Activated T-helper 1 cell treated with Interleukin-2 at 50 U/mL for 16 hours (primary cell): ENCODE data around the gene NBEAL1.
"Not testable (repeated sequence)": the region's sequence is repeated elsewhere in the genome, so short reads cannot be mapped to it uniquely, and the experiment has no call there.

ENCODE experiments used
- DNase-seq: peaks from one replicate; pipeline ENCODE4 v3.0.0-alpha.2; 2020; ENCODE audit warnings: low read depth

The NBEAL1 gene

DNA sequence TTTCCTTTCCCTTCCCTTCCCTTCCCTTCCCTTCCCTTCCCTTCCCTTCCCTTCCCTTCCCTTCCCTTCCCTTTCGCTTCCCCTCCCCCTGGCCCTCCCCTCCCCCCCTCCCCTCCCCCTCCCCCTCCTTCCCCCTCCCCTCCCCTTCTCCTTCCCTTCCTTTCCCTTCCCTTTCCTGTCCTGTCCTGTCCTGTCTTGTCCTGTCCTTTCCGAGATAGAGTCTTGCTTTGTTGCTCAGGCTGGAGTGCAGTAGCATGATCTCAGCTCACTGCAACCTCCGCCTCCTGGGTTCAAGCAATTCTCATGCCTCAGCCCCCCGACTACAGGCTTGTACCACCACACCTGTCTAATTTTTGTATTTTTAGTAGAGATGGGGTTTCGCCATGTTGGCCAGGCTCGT, 24.5 kb downstream of the NBEAL1 start:
- not testable (repeated sequence) for DNase-seq

DNA sequence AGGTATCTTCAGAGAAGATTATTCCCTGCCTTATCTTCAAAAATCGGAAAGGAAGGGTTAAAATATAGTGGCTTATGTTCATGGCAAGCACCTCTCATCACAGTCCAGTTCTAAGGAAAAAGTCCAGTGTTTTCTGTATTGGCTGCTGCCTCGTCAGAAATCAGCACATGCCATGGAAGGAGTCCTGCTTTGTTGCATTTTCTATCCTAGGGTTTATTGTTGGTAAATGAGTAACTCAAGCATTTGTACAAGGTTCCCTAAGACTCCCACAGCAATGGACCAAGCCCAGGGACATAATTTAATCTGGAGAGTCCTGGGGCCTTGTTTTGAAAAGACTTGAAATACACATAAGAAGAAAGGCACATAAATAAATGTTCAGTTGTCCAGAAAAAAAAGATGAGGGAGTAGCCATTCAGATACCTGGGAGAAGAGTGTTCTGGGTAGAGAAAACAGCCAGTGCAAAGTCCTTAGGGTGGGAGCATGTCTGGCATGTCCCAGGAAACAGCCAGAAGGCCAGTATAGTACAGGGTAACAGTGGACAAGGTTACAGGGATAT, 26.4 kb downstream of the NBEAL1 start:
- DNase-seq, result no peak

DNA sequence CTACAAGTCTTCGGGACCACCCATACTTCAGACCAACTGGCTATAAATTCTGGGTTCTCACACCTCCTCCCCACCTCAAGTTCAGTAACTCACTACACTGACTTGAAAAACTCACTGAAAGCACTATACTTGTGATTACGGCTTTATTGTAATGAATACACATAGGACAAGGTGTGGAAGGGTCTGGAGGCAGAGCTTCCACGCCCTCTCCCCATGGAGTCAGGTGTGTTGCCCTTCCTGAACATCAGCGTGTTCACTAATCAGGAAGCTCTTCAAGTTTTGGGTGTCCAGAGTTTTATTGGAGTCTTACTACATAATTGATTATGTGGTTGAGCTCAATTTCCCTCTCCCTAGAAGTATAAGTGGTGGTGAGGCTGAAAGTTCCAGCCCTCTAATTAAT, 27.5 kb downstream of the NBEAL1 start:
- no peak for DNase-seq

DNA sequence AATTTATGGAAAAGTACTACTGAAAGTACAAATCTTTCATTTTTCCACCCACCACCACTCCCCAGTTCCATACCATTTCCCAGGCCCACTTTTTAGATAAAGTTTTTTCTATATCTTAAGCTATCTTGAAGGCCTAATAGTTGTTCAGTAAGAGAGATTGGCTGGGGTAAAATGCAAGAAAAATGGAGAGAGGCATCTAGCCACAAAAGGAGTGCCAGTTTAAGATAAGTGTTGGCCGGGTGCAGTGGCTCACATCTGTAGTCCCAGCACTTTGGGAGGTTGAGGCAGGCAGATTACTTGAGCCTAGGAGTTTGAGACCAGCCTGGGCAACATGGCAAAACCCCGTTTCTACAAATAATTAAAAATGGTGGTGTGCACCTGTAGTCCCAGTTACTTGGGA, 28.6 kb downstream of the NBEAL1 start:
- DNase-seq, result no peak

DNA sequence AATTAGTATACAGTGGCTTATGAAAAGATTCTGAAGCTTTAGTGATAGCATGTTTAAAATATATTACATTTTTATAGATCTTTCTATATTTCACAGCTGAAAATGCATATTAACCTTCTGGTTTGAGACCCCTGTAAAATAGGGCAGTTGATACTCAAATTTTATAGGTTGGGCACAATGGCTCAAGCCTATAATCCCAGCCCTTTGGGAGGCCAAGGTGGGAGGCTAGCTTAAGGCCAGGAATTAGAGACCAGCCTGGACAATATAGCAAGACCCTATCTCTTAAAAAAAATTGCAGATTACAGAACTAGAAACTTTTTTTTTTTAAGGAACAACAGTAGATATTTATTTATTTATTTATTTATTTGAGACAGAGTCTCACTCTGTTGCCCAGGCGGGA, 31.2 kb downstream of the NBEAL1 start:
- DNase-seq, result no peak

DNA sequence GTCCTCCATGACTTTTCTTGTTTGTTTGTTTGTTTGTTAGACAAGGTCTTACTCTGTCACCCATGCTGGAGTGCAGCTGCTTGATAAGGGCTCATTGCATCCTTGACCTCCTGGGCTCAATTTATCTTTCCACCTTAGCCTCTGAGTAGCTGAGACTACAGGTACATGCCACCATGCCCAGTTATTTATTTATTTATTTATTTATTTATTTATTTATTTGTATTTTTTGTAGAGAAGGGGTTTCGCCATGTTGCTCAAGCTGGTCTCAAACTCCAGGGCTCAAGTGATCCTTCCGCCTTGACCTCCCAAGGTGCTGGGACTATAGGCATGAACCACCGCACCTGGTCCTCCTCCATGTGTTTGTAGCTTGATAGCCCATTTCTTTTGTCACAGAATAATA, 37.9 kb downstream of the NBEAL1 start:
- DNase-seq, result no peak

DNA sequence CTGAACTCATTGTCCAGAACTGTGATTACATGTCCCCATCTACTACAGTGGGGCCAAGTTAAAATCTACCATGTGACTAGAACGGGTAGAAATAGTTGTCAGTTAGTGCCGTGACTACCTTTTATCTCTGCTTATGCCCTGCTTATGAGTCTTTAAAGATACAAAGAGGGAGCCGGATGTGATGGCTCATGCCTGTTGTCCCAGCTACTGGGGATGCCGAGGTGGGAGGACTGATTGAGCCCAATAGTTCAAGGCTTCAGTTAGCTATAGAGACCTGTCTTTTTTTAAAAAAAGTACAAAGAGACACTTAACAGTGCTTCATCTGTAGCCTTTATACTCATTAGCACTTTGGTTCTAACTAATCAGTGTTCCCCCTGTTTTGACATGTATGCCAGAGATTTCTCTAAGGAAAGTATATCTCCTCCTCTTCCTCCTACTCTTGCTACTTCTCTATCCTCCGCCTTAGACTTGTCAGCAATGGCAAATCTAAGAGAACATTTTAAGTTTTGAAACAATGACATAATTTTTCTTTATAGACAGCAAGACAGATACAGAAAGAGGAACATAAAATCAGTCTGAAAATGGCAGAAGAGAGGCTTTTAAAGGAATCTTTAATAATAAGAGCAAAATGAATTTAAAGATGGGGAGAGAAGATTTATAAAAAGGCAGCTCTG, 45.0 kb downstream of the NBEAL1 start:
- no peak for DNase-seq

DNA sequence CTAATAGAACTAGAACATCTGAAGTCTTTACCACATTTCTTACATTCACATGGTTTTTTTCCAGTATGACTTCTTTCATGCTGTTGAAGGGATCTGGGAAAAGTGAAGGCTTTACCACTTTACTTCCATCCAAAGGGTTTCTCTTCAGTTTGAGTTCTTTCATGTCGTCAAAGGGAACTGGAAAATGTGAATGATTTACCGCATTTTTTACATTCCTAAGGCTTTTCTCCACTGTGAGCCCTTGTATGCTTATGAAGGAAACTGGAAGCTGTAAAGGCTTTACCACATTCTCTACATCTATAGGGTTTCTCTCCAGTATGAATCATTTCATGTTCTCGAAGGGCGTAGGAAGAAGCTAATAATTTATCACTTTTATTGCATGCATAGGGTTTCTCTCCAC, 46.7 kb downstream of the NBEAL1 start:
- no peak for DNase-seq

DNA sequence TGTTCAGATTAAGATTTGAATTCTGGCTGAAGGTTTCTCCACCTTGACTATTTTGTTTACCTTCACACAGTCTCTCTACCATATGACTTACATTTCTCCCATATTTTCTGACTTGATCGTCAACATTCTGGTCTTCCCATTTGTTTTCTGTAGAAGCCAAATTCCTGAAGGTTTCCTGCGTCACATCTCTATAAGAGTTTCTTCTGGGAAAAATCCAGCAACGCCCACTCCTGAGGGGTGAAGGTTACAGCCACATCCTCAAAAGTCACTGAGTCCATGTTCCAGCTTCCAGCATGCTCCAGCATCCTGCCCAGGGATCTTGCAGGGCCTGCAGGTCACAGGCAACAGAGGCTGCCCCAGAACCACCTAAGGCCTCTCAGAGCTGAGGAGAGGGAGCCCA, 47.5 kb downstream of the NBEAL1 start:
- no peak for DNase-seq

DNA sequence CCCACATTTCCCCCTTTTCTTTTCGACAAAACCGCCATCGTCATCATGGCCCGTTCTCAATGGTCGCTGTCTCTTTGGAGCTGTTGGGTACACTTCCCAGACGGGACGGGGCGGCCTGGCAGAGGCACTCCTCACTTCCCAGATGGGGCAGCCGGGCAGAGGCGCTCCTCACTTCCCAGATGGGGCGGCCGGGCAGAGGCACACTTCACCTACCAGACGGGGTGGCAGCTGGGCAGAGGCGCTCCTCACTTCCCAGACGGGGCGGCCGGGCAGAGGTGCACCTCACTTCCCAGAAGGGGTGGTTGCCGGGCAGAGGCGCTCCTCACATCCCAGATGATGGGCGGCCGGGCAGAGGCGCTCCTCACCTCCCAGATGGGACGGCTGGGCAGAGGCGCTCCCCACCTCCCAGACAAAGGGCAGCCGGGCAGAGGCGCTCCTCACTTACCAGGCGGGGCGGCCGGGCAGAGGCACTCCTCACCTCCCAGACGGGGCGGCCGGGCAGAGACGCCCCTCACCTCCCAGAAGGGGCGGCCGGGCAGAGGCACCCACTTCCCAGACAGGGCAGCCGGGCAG, 51.9 kb downstream of the NBEAL1 start:
- DNase-seq, result not testable (repeated sequence)

DNA sequence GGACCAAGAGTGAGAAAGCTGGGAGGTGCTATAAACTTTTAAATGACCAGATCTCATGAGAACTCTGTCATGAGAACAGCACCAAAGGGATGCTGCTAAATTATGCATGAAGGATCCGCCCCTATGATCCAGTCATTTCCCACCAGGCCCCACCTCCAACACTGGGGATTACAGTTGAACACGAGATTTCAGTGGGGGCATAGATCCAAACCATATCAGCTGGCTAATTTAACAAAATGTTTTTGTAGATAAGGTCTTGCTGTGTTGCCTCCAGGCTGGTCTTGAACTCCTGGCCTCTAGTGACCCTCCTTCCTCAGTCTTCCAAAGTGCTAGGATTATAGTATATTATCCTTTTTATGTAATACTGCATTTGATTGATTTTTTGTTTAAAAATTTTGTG, 56.0 kb downstream of the NBEAL1 start:
- DNase-seq, result no peak

DNA sequence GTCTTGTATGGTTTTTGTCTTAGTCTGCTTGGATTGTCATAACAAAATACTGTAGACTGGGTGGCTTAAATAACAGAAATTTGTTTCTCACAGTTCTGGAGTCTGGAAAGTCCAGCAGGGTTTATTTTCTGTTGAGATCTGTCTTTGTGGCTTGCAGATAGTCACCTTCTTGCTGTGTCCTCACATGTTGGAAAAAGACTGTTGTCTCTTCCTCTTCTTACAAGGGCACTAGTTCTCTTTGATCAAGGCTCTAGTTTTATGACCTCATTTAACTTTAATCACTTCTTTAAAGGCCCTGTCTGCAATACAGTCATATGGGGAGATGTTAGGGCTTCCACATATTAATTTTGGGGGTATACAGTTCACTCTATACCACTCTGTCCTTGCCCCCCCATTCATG, 56.5 kb downstream of the NBEAL1 start:
- DNase-seq, result no peak

DNA sequence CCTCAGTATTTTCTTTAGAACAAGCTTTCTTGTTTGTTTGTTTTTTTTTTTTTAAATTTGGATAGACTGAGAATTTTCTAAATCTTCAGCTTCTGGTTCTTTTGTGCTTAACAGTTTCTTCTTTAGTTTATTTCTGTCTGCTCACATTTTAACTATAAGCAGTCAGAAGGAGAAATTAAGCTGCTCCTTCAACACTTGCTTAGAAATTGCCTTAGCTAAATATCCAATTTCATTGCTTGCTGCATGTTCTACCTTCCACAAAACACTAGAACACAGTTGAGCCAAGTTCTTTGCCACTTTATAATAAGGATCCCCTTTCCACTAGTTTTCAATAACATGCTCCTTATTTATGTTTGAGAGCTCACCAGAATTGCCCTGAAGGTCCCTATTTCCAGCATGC, 57.7 kb downstream of the NBEAL1 start:
- no peak for DNase-seq

DNA sequence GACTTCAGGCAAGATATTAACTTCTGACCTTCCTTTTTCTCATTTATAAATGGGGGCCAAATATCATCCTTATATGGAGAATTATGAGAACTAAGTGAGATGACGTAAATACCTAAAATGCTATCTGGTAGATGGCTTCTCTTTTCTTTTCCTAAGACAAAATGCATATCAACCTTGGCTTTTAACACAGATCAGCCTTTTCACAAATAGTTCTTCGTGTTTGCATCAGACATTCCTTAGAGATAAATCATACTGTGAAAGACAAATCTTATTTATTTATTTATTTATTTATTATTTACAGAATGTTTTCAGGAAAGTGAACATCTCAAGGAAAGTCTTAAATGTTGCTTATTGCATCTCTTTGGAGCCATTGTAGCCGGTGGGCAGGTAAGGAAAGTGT, 62.8 kb downstream of the NBEAL1 start:
- DNase-seq, result no peak

DNA sequence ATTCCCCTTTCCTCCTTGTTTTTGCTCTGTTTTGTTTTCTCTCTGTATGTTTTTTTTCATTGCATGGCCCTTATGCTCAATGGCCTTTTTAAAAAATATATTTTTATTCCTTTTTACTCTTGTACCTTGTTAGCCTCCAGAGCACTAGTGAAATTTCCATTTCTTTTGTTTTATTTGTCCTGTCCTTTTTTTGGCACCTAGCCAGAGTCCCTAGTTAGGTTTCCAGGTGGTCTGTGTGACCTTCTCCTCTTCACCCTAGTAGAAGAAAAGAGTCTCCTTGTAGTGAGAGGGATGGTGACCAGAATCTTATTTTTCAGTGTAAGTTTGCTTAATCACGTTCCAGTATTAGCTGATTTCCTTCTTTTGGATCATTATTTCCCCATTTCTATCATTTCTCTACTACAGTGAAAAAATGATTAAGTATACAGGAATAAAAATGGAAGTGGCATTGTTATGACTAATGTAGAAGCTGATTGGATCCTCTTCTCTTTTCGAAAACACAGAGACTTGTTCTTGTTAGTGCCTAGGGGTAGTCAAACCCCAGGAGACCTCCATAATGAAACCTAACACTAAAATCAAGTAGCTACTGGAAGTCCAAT, 65.9 kb downstream of the NBEAL1 start:
- DNase-seq, result no peak

DNA sequence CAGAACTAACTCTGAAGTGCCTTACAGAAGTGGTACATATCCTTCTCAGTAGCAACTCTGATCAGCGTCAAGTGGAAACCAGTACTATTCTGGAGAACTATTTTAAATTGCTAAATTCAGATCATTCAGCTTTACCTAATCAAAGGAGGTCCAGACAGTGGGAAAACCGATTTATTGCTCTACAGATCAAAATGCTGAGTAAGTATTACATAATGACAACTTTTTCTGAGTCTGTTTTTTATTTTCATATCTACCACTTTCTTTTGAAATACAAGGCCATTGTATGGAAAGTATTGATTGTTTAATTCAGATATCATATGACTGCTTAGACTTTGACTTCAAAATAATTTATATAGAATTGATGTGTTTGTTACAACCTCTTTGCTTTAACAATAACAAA, 68.7 kb downstream of the NBEAL1 start:
- DNase-seq, result no peak

DNA sequence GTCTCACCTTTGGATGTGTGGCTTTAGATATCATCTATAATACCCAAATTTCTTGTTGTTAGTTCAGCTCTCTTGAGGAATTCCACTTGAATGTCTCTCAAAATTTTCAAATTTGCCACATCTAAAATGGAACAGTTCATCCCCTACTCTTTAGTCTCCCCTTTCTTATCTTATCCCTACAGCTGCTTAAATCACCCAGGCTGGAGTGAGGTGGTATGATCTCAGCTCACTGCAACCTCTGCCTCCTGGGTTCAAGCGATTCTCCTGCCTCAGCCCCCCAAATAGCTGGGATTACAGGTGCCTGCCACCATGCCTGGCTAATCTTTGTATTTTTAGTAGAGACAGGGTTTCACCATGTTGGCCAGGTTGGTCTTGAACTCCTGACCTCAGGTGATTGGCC, 71.7 kb downstream of the NBEAL1 start:
- not testable (repeated sequence) for DNase-seq

DNA sequence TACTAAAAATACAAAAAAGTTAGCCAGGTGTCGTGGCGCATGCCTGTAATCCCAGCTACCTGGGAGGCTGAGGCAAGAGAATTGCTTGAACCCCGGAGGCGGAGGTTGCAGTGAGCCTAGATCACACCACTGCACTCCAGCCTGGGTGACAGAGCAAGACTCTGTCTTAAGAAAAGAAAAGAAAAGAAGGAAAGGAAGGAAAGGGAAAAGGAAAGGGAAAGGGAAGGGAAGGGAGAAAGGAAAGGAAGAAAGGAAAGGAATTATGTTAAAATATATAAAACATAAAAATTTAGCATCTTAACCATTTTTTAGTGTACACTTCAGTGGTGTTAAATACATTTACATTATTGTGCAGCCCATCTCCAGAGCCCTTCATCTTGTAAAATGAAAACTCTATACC, 76.0 kb downstream of the NBEAL1 start:
- DNase-seq, result not testable (repeated sequence)

DNA sequence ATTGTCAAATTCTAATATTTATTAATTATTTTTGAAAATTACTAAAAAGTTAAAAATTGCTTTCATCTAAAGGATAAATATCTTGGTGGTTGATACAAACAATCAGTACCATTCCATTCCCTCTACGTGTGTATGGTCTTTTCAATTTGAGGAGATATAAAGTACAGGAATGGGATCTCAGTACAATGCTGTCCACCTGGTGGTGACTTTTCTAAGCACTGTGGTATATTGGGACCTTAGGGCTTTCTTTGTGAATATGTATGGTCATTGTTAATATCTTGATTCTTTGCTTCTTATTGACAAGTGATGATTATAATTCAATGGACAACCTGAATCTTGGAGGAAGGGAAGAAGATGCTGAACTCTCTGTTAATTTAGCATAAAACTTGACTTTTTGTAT, 83.1 kb downstream of the NBEAL1 start:
- DNase-seq, result no peak

DNA sequence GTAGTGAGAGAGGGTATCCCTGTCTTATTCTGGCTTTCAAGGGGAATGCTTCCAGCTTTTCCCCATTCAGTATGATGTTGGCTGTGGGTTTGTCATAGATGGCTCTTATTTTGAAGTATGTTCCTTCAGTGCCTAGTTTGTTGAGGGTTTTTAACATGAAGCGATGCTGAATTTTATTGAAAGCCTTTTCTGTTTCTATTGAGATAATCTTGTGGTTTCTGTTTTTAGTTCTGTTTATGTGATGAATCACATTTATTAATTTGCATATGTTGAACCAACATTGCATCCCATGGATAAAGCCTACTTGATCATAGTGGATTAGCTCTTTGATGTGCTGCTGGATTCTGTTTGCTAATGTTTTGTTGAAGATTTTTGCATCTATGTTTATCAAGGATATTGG, 87.7 kb downstream of the NBEAL1 start:
- DNase-seq, result not testable (repeated sequence)

DNA sequence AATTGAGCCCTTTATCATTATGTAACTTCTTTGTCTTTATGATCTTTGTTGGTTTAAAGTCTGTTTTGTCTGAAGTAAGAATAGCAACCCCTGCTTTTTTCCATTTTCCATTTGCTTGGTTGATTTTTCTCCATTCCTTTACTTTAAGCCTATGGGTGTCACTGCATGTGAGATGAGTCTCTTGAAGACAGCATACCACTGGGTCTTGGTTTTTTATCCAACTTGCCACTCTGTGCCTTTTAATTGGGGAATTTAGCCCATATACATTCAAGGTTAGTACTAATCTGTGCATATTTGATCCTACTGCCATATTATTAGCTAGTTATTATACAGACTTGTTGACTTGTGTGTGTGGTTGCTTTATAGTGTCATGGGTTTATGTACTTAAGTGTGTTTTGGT, 89.6 kb downstream of the NBEAL1 start:
- no peak for DNase-seq

DNA sequence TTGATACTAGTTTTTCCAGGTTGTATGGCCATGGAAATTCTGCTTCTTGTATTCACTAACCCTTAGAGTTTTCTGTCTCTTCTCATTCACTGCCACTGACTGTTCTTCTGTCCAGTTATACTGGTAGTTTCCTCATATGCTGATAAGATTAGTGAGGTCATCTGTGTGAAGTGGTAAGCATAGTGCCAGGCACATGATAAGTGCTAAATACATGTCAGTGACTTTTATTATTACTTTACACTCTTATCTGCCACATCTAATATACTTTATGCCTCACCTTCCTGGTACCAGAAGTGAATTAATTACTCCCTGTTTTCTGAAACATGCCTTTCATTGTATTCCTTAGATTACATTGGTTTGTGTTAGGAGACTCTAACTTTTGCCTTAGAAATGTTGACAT, 91.3 kb downstream of the NBEAL1 start:
- DNase-seq, result no peak

DNA sequence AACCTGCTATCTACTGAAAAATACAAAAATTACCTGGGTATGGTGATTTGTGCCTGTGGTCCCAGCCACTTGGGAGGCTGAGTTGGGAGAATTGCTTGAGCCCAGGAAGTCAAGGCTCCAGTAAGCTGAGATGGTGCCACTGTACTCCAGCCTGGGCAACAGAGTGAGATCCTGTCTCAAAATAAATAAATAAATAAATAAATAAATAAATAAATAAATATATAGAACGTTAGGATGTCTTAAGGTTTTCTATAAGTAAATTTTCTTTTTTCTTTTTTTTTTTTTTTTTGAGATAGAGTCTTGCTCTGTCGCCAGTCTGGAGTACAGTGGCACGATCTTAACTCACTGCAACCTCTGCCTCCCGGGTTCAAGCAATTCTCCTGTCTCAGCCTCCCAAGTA, 95.8 kb downstream of the NBEAL1 start:
- not testable (repeated sequence) for DNase-seq

DNA sequence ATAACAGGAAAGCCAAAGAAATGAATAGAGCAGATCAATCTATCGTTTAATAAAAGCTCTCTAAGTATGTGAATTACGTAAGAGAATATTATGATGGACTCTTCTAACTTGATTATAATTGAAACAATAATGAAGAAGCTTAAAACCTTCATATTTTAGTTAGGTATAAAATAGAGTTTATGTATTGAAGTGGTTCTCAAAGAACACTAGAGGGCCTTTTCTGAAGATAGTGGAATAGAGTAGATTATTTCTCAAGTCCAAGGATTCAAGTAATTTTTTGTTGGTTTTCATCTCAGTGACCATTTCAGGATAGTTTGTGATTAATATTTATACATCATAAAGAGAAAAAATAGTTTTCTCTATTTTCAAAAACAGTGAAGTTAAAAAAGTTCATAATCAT, 97.7 kb downstream of the NBEAL1 start:
- no peak for DNase-seq
